Activated CD8-positive, alpha-beta T cell treated with anti-CD3 and anti-CD28 coated beads, Interleukin-2, amount 10 ng/mL, durations not matched to agents 7 days and 5 days (primary cell): ENCODE results near the gene DKK3. TPM values are rescaled to one million over a fixed set of nuclear protein-coding genes. Genes with fewer than 3 reads are reported as not detected.

ENCODE experiments used
- ATAC-seq: fragments of 150-1000 bp; cut with Tn5 transposase; one replicate; pipeline ENCODE4 v1.10.0; 2021; ENCODE audit warnings: moderate library complexity
- CTCF ChIA-PET: fragments of 350-600 bp; sonication (Branson Sonifier 250); formaldehyde crosslinking; loops from one replicate; lab custom pipeline; 2021; ENCODE audit warnings: antibody characterized with exemption; lab: Charles Lee
- POLR2A ChIA-PET: fragments of 350-600 bp; sonication (Branson Sonifier 250); formaldehyde crosslinking; loops from one replicate; lab custom pipeline; 2021; ENCODE audit warnings: antibody characterized with exemption; lab: Charles Lee
- DNase-seq: peaks from one replicate; pipeline ENCODE4 v3.0.0-alpha.2; 2020
- H3K27ac Mint-ChIP-seq: one replicate; pipeline ENCODE4 v1.8.0; 2021; ENCODE audit warnings: mild to moderate bottlenecking, mixed read lengths
- H3K27me3 Mint-ChIP-seq: one replicate; pipeline ENCODE4 v1.8.0; 2021; ENCODE audit warnings: low read depth, mixed read lengths
- H3K36me3 Mint-ChIP-seq: one replicate; pipeline ENCODE4 v1.8.0; 2021; ENCODE audit warnings: low read depth, mixed read lengths
- H3K4me1 Mint-ChIP-seq: one replicate; pipeline ENCODE4 v1.8.0; 2021; ENCODE audit warnings: low read depth, mixed read lengths
- H3K4me3 Mint-ChIP-seq: one replicate; pipeline ENCODE4 v1.8.0; 2021; ENCODE audit warnings: mild to moderate bottlenecking, mixed read lengths
- H3K9me3 Mint-ChIP-seq: one replicate; pipeline ENCODE4 v1.8.0; 2022; ENCODE audit warnings: mixed read lengths; ENCODE audit not compliant: insufficient read depth
- total RNA-seq, 2 experiments: library from RNA; stranded (reverse); gene quantifications; one replicate each; pipeline ENCODE4 v1.2.3, GENCODE V29; 2021

DKK3 gene
- total RNA-seq, 2 experiments from 2014 or later = 0.29 TPM; not detected in 1

GRCh38 chr11:11985954-11986949, 22.2 kb downstream of the DKK3 start:
- CTCF ChIA-PET = interaction anchor here (0.6 to 0.7 kb wide), 2 partner anchors 245 to 295 kb away, joined by 3 read pairs; no protein-coding TSS in a partner anchor
- no peak overlapping the region for H3K27ac Mint-ChIP-seq
- POLR2A ChIA-PET = no interaction called here

GRCh38 chr11:11985016-11985715, 23.3 kb downstream of the DKK3 start:
- Mint-ChIP-seq H3K9me3 (no peaks in the 10 kb centered on the region), H3K4me3 (no peak overlapping the region), H3K27ac (no peak overlapping the region), H3K36me3 (no peaks in the 10 kb centered on the region), H3K27me3 (no peaks in the 10 kb centered on the region), H3K4me1 (no peaks in the 10 kb centered on the region)
- ChIA-PET POLR2A (no interaction called here), CTCF (interaction anchor here (0.7 kb wide), 2 partner anchors 31 to 296 kb away, joined by 3 read pairs; no protein-coding TSS in a partner anchor)
- DNase-seq (no peak), ATAC-seq (no peak)

More at GRCh38 chr11:11985954-11986949, 22.2 kb downstream of the DKK3 start:
- DNase-seq (no peak), ATAC-seq (no peak)
- H3K9me3 Mint-ChIP-seq = no peaks in the 10 kb centered on the region
- H3K4me1 Mint-ChIP-seq = no peaks in the 10 kb centered on the region
- H3K27me3 Mint-ChIP-seq = peaks cover 3% of the 10 kb centered on the region
- no peak overlapping the region for H3K4me3 Mint-ChIP-seq
- no peaks in the 10 kb centered on the region for H3K36me3 Mint-ChIP-seq

- Mint-ChIP-seq H3K9me3 (no peaks in the 10 kb centered on the region), H3K4me3 (no peak overlapping the region), H3K27me3 (no peaks in the 10 kb centered on the region), H3K27ac (no peak overlapping the region), H3K36me3 (no peaks in the 10 kb centered on the region), H3K4me1 (no peaks in the 10 kb centered on the region)
- ATAC-seq (no peak), DNase-seq (no peak)
- POLR2A ChIA-PET = no interaction called here
- CTCF ChIA-PET = interaction anchor here (0.7 kb wide), 1 partner anchor 31 kb away, joined by 3 read pairs; no protein-coding TSS in a partner anchor
Observed at GRCh38 chr11:11984563-11984962, 23.9 kb downstream of the DKK3 start.

GRCh38 chr11:11983427-11983826, 25.0 kb downstream of the DKK3 start:
- Mint-ChIP-seq H3K9me3 (no peaks in the 10 kb centered on the region), H3K36me3 (no peaks in the 10 kb centered on the region), H3K4me3 (no peak overlapping the region), H3K27ac (no peak overlapping the region), H3K4me1 (no peaks in the 10 kb centered on the region), H3K27me3 (no peaks in the 10 kb centered on the region)
- ATAC-seq = no peak
- POLR2A ChIA-PET = no interaction called here
- CTCF ChIA-PET = interaction anchor here (1.2 kb wide), 1 partner anchor 16 kb away, joined by 5 read pairs; no protein-coding TSS in a partner anchor
- no peak for DNase-seq

- DNase-seq = no peak
- H3K27ac Mint-ChIP-seq = no peak overlapping the region
- H3K9me3 Mint-ChIP-seq = no peaks in the 10 kb centered on the region
- ChIA-PET POLR2A (interaction anchor here (0.6 kb wide), 1 partner anchor 1225 kb away, joined by 3 read pairs; no protein-coding TSS in a partner anchor), CTCF (interaction anchor here (1.2 kb wide), 1 partner anchor 16 kb away, joined by 5 read pairs; no protein-coding TSS in a partner anchor)
- no peak for ATAC-seq
- no peaks in the 10 kb centered on the region for H3K36me3 Mint-ChIP-seq
- H3K4me1 Mint-ChIP-seq = no peaks in the 10 kb centered on the region
- H3K27me3 Mint-ChIP-seq = no peaks in the 10 kb centered on the region
- H3K4me3 Mint-ChIP-seq = no peak overlapping the region
Observed at GRCh38 chr11:11982975-11983374, 25.5 kb downstream of the DKK3 start.

- no peak overlapping the region for H3K4me3 Mint-ChIP-seq
- no peaks in the 10 kb centered on the region for H3K4me1 Mint-ChIP-seq
- no peaks in the 10 kb centered on the region for H3K9me3 Mint-ChIP-seq
- no peak for DNase-seq
- H3K27ac Mint-ChIP-seq = no peak overlapping the region
- no peak for ATAC-seq
- H3K27me3 Mint-ChIP-seq = no peaks in the 10 kb centered on the region
- H3K36me3 Mint-ChIP-seq = no peaks in the 10 kb centered on the region
- POLR2A ChIA-PET = interaction anchor here (0.6 kb wide), 1 partner anchor 1224 kb away, joined by 3 read pairs; no protein-coding TSS in a partner anchor
- CTCF ChIA-PET = interaction anchor here (1.2 kb wide), 1 partner anchor 15 kb away, joined by 5 read pairs; no protein-coding TSS in a partner anchor
Observed at GRCh38 chr11:11982461-11982860, 26.0 kb downstream of the DKK3 start.

GRCh38 chr11:11981840-11982239, 26.6 kb downstream of the DKK3 start:
- no peak overlapping the region for H3K4me3 Mint-ChIP-seq
- DNase-seq = no peak
- H3K4me1 Mint-ChIP-seq = no peaks in the 10 kb centered on the region
- no peaks in the 10 kb centered on the region for H3K36me3 Mint-ChIP-seq
- ChIA-PET POLR2A (no interaction called here), CTCF (no interaction called here)
- no peaks in the 10 kb centered on the region for H3K27me3 Mint-ChIP-seq
- H3K27ac Mint-ChIP-seq = no peak overlapping the region
- ATAC-seq = no peak
- H3K9me3 Mint-ChIP-seq = no peaks in the 10 kb centered on the region

- Mint-ChIP-seq H3K9me3 (no peaks in the 10 kb centered on the region), H3K36me3 (no peaks in the 10 kb centered on the region), H3K27ac (no peak overlapping the region), H3K4me1 (no peaks in the 10 kb centered on the region), H3K27me3 (no peaks in the 10 kb centered on the region), H3K4me3 (no peak overlapping the region)
- POLR2A ChIA-PET = no interaction called here
- CTCF ChIA-PET = interaction anchor here (0.5 kb wide), 1 partner anchor 302 kb away, joined by 3 read pairs; no protein-coding TSS in a partner anchor
- ATAC-seq (no peak), DNase-seq (no peak)
Observed at GRCh38 chr11:11981364-11981763, 27.1 kb downstream of the DKK3 start.

GRCh38 chr11:11980841-11981308, 27.6 kb downstream of the DKK3 start:
- POLR2A ChIA-PET = no interaction called here
- no peaks in the 10 kb centered on the region for H3K36me3 Mint-ChIP-seq

GRCh38 chr11:11980200-11980599, 28.2 kb downstream of the DKK3 start:
- Mint-ChIP-seq H3K4me1 (peaks cover under 1% of the 10 kb centered on the region), H3K36me3 (no peaks in the 10 kb centered on the region), H3K4me3 (no peak overlapping the region), H3K27ac (no peak overlapping the region), H3K9me3 (no peaks in the 10 kb centered on the region), H3K27me3 (no peaks in the 10 kb centered on the region)
- ATAC-seq = no peak
- CTCF ChIA-PET = interaction anchor here (2.6 kb wide), 1 partner anchor 13 kb away, joined by 7 read pairs; no protein-coding TSS in a partner anchor
- DNase-seq = no peak
- POLR2A ChIA-PET = no interaction called here

More at GRCh38 chr11:11980841-11981308, 27.6 kb downstream of the DKK3 start:
- no peaks in the 10 kb centered on the region for H3K27me3 Mint-ChIP-seq
- CTCF ChIA-PET = interaction anchor here (0.5 kb wide), 1 partner anchor 302 kb away, joined by 3 read pairs; no protein-coding TSS in a partner anchor
- no peak overlapping the region for H3K4me3 Mint-ChIP-seq
- H3K27ac Mint-ChIP-seq = no peak overlapping the region
- H3K9me3 Mint-ChIP-seq = no peaks in the 10 kb centered on the region
- no peaks in the 10 kb centered on the region for H3K4me1 Mint-ChIP-seq
- ATAC-seq = no peak
- no peak for DNase-seq

- Mint-ChIP-seq H3K27me3 (no peaks in the 10 kb centered on the region), H3K27ac (no peak overlapping the region), H3K9me3 (no peaks in the 10 kb centered on the region), H3K4me1 (peaks cover 6% of the 10 kb centered on the region), H3K4me3 (no peak overlapping the region), H3K36me3 (no peaks in the 10 kb centered on the region)
- ATAC-seq = no peak
- POLR2A ChIA-PET = no interaction called here
- DNase-seq = no peak
- CTCF ChIA-PET = interaction anchor here (2.6 kb wide), 1 partner anchor 13 kb away, joined by 7 read pairs; no protein-coding TSS in a partner anchor
Observed at GRCh38 chr11:11979488-11980117, 28.8 kb downstream of the DKK3 start.
